Panc1 (cell line): ENCODE data around the gene GLT1D1. TPM values are rescaled to one million over a fixed set of nuclear protein-coding genes. Genes with fewer than 3 reads are reported as not detected.

Source experiments
- ATAC-seq: fragments of 200-7000 bp; cut with Tn5 transposase; 2 replicates; pipeline ENCODE4 v1.9.1; 2020; ENCODE audit warnings: mild to moderate bottlenecking, moderate library complexity
- BruUV-seq: library from RNA; stranded (reverse); fragments of 400-500 nt; replicated peaks from 2 replicates; lab custom pipeline; 2021; lab: Mats Ljungman, UMichigan
- CTCF ChIA-PET: fragments of 300-600 bp; sonication (Branson Sonifier 250); formaldehyde crosslinking; loops from one replicate; lab custom pipeline; 2022; ENCODE audit warnings: antibody characterized with exemption; lab: Charles Lee
- POLR2A ChIA-PET: fragments of 300-600 bp; sonication (Branson Sonifier 250); formaldehyde crosslinking; loops from one replicate; lab custom pipeline; 2022; ENCODE audit warnings: antibody characterized with exemption; lab: Charles Lee
- DNase-seq: peaks from one replicate; pipeline ENCODE4 v3.0.0-alpha.2; 2010; ENCODE audit warnings: low read depth, low spot score
- H3K27ac ChIP-seq: 2 replicates; pipeline ENCODE4 v1.5.1; 2011; ENCODE audit warnings: mild to moderate bottlenecking, low read length, inconsistent platforms
- H3K27me3 ChIP-seq: fragments of 200-500 bp; sonication (Bioruptor generic); 2 replicates; pipeline ENCODE4 v1.6.0; 2014; ENCODE audit warnings: low read length, inconsistent platforms; ENCODE audit not compliant: control insufficient read depth, insufficient read depth
- H3K36me3 ChIP-seq: fragments of 200-500 bp; sonication (Bioruptor generic); 2 replicates; pipeline ENCODE4 v1.5.1; 2014; ENCODE audit warnings: inconsistent platforms, mild to moderate bottlenecking, low read length, moderate library complexity; ENCODE audit not compliant: control insufficient read depth, insufficient read depth
- H3K4me1 ChIP-seq: 2 replicates; pipeline ENCODE4 v1.5.1; 2011; ENCODE audit warnings: inconsistent platforms, mild to moderate bottlenecking, low read length, moderate library complexity; ENCODE audit not compliant: control insufficient read depth, insufficient read depth
- H3K4me3 ChIP-seq, 2 experiments: 2 replicates each; pipeline ENCODE4 v1.5.1; 2011 to 2012; ENCODE audit warnings: low read depth in 2 of 2, low read length in 2 of 2, mild to moderate bottlenecking in 2 of 2, inconsistent platforms in 1 of 2, moderate library complexity in 1 of 2
- H3K9me3 ChIP-seq: fragments of 200-500 bp; sonication (Bioruptor generic); 2 replicates; pipeline ENCODE4 v1.5.1; 2014; ENCODE audit warnings: low read depth, mild to moderate bottlenecking, inconsistent platforms, low read length, moderate library complexity; ENCODE audit not compliant: control insufficient read depth, insufficient read depth
- POLR2AphosphoS5 ChIP-seq: IDR thresholded peaks from 2 replicates; pipeline ENCODE4 v1.6.1; 2012; ENCODE audit warnings: mild to moderate bottlenecking, low read depth, low read length, moderate library complexity
- SIN3A ChIP-seq: IDR thresholded peaks from 2 replicates; pipeline ENCODE4 v1.6.1; 2012; ENCODE audit warnings: low read depth, mild to moderate bottlenecking, low read length, moderate library complexity, borderline replicate concordance; ENCODE audit not compliant: insufficient read depth
- TCF7L2 ChIP-seq: IDR thresholded peaks from 2 replicates; pipeline ENCODE4 v1.6.1; 2011; ENCODE audit warnings: mild to moderate bottlenecking, low read depth, low read length, inconsistent platforms
- in situ Hi-C: cut with HindIII; loops from 2 replicates; pipeline ENCODE4 v1.10.0; 2016; ENCODE audit warnings: low sequenced_read_pairs, low pct_unique_long_range_greater_than_20kb
- intact Hi-C: fragments of 100-400 bp; cut with micrococcal nuclease; formaldehyde crosslinking; loops from one replicate; pipeline ENCODE4 v1.10.0; 2022; ENCODE audit not compliant: unreplicated experiment
- total RNA-seq: library from RNA; stranded (reverse); gene quantifications from one replicate; pipeline ENCODE4 v1.2.1, GENCODE V29; 2021; ENCODE audit not compliant: unreplicated experiment
- TF ChIP-seq, protein P1 (sequence below), 2 experiments: IDR thresholded peaks; 2 replicates each; pipeline ENCODE4 v1.6.1; 2011 to 2012; ENCODE audit warnings: low read depth in 2 of 2, control low read depth in 1 of 2, low read length in 1 of 2, mild to moderate bottlenecking in 1 of 2, moderate library complexity in 1 of 2; ENCODE audit not compliant: insufficient read depth in 1 of 2
- TF ChIP-seq, protein P2 (sequence below): fragments of 450-650 bp; IDR thresholded peaks from 2 replicates; pipeline ENCODE4 v1.5.1; 2017; ENCODE audit warnings: mild to moderate bottlenecking

The GLT1D1 gene
- total RNA-seq, 1 experiment from 2014 or later, result not detected

DNA sequence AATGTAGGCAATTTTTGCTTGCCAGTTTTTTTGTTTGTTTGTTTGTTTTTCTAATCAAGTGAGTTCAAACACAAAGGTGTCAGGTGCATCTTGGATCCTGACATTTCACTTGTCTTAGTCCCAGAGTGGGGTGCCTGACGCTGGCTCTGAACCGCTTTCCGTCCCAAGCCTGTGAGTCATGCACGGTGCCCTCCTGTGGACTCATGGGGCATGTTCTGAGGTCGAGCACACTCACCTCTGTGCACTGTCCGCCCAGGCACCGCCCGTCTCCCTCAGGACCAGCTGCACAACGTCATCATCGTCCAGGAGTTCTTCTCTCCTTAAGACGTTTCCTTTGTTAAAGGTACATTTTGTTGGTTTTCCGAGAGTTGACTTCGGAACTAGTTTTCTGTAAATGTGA lies 98.2 kb downstream of the GLT1D1 start:
- CTCF ChIA-PET, result no interaction called here

DNA sequence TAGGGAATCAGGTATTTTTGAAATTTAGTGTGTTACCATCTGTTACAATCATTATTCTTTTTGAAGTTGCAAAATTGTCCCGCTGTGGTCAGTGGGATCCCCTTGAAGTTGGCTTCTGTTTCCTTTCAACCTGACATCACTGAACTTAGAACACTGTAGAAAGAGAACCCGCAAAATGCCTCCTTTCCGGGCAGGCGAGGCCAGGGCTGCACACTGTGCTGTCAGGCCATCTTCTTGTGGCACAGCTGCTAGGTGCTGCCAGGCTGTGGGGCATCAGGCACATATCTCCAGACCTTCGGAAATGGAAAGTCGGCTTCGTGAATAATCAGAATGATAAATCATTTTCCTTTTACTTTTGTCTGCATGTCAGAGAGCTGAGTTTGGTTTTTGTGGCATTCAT lies 103.5 kb downstream of the GLT1D1 start:
- in situ Hi-C loops (no loop called here), intact Hi-C loops (no loop called here)
- CTCF ChIA-PET, result no interaction called here

More for the DNA sequence above, 98.2 kb downstream of the GLT1D1 start:
- DNase-seq (no peak), ATAC-seq (no peak)
- peaks cover 8% of the 10 kb centered on the region; the same call in 1 of the 2 replicates for H3K27me3 ChIP-seq
- no peaks in the 10 kb centered on the region for H3K9me3 ChIP-seq
- no peaks in the 10 kb centered on the region for H3K4me1 ChIP-seq
- intact Hi-C loops, result no loop called here
- in situ Hi-C loops, result no loop called here
- no peaks in the 10 kb centered on the region for H3K36me3 ChIP-seq
- no TSS peak for BruUV-seq
- H3K27ac ChIP-seq, result no peak overlapping the region
- TF ChIP-seq TCF7L2 (no peak), SIN3A (no peak), POLR2AphosphoS5 (no peak)
- TF ChIP-seq, protein P1, sequence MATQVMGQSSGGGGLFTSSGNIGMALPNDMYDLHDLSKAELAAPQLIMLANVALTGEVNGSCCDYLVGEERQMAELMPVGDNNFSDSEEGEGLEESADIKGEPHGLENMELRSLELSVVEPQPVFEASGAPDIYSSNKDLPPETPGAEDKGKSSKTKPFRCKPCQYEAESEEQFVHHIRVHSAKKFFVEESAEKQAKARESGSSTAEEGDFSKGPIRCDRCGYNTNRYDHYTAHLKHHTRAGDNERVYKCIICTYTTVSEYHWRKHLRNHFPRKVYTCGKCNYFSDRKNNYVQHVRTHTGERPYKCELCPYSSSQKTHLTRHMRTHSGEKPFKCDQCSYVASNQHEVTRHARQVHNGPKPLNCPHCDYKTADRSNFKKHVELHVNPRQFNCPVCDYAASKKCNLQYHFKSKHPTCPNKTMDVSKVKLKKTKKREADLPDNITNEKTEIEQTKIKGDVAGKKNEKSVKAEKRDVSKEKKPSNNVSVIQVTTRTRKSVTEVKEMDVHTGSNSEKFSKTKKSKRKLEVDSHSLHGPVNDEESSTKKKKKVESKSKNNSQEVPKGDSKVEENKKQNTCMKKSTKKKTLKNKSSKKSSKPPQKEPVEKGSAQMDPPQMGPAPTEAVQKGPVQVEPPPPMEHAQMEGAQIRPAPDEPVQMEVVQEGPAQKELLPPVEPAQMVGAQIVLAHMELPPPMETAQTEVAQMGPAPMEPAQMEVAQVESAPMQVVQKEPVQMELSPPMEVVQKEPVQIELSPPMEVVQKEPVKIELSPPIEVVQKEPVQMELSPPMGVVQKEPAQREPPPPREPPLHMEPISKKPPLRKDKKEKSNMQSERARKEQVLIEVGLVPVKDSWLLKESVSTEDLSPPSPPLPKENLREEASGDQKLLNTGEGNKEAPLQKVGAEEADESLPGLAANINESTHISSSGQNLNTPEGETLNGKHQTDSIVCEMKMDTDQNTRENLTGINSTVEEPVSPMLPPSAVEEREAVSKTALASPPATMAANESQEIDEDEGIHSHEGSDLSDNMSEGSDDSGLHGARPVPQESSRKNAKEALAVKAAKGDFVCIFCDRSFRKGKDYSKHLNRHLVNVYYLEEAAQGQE (IDR thresholded peaks at IDR 0.05; ENCODE audit: insufficient read depth in 1 of 2, low read depth in 2 of 2, low read length in 1 of 2), result no peak
- TF ChIP-seq, protein P2, sequence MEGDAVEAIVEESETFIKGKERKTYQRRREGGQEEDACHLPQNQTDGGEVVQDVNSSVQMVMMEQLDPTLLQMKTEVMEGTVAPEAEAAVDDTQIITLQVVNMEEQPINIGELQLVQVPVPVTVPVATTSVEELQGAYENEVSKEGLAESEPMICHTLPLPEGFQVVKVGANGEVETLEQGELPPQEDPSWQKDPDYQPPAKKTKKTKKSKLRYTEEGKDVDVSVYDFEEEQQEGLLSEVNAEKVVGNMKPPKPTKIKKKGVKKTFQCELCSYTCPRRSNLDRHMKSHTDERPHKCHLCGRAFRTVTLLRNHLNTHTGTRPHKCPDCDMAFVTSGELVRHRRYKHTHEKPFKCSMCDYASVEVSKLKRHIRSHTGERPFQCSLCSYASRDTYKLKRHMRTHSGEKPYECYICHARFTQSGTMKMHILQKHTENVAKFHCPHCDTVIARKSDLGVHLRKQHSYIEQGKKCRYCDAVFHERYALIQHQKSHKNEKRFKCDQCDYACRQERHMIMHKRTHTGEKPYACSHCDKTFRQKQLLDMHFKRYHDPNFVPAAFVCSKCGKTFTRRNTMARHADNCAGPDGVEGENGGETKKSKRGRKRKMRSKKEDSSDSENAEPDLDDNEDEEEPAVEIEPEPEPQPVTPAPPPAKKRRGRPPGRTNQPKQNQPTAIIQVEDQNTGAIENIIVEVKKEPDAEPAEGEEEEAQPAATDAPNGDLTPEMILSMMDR, result no peak
- H3K4me3 ChIP-seq, result no peak overlapping the region
- POLR2A ChIA-PET, result no interaction called here

More for the DNA sequence above, 103.5 kb downstream of the GLT1D1 start:
- POLR2A ChIA-PET, result no interaction called here
- H3K4me1 ChIP-seq, result no peaks in the 10 kb centered on the region
- DNase-seq, result no peak
- H3K27ac ChIP-seq, result no peak overlapping the region
- H3K9me3 ChIP-seq, result no peaks in the 10 kb centered on the region
- TF ChIP-seq SIN3A, result no peak
- TF ChIP-seq TCF7L2, result no peak
- TF ChIP-seq, protein P1 (IDR thresholded peaks at IDR 0.05; ENCODE audit: insufficient read depth in 1 of 2, low read depth in 2 of 2, low read length in 1 of 2), result no peak
- TF ChIP-seq POLR2AphosphoS5, result no peak
- TF ChIP-seq, protein P2, result no peak
- ATAC-seq, result no peak
- no TSS peak for BruUV-seq
- no peak overlapping the region for H3K4me3 ChIP-seq
- peaks cover 17% of the 10 kb centered on the region for H3K27me3 ChIP-seq
- no peaks in the 10 kb centered on the region for H3K36me3 ChIP-seq
